Measurements from ENCODE around the gene BIVM. TPM values are rescaled to one million over a fixed set of nuclear protein-coding genes. Genes with fewer than 3 reads are reported as not detected.
A peak's percentile ranks its signal among the peaks of the same experiment; 100 is the strongest.

The BIVM gene
- polyA plus RNA-seq, 3 donors from 2014 or later = 13.3 to 20.1 (median 13.6) TPM

- Mint-ChIP-seq H3K9me3 (no peaks in the 10 kb centered on the region), H3K36me3 (peaks cover 16 to 74% (median 50%) of the 10 kb centered on the region in 3 donors), H3K27ac (peak overlapping the region in 1 of 6 donors; percentile 35), H3K4me1 (peaks cover 23 to 50% of the 10 kb centered on the region in 2 donors), H3K27me3 (ENCODE audit: low read depth in 3 of 3) (peaks cover 0 to 3% (median 0%) of the 10 kb centered on the region in 3 donors), H3K4me3 (no peak overlapping the region)
- DNase-seq = no peak
Observed at GRCh38 chr13:102863590-102863989, 64.7 kb downstream of the BIVM start.

DNA sequence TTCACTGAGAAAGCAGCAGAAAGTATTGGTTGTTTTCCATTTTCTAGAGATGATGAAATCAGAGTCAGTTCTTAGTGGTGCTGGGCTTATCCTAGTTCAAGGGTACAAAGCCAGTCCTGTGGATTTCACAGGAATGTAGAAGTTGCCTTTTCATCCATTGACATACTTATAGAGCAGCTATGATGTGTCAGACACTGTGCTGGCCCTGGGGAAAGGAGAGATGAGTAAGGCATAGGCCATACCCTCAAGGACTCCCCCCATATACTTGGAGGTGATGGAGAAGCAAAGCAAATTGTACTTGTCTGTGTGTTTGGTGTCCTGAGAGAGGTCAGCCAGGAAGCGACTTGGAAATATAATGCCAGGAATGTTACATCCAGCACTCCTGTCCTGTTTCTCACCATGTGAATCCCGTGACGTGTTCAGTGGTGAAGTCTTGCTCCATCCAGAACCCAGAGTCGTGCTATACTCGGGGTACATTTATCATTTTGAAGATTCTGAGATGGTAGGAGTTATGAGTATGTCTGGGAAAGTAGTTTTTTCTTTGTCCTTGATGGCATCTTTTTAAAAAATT is 69.5 kb downstream of the BIVM start:
- H3K4me3 Mint-ChIP-seq = no peak overlapping the region
- peaks cover 32 to 42% of the 10 kb centered on the region in 2 donors for H3K4me1 Mint-ChIP-seq
- DNase-seq = no peak
- H3K9me3 Mint-ChIP-seq = no peaks in the 10 kb centered on the region
- peaks cover 12 to 54% (median 39%) of the 10 kb centered on the region in 3 donors for H3K36me3 Mint-ChIP-seq
- H3K27ac Mint-ChIP-seq = peak overlapping the region in 2 of 6 donors; percentile 20 to 43
- peaks cover 0 to 3% (median 0%) of the 10 kb centered on the region in 3 donors for H3K27me3 Mint-ChIP-seq (ENCODE audit: low read depth in 3 of 3)

DNA sequence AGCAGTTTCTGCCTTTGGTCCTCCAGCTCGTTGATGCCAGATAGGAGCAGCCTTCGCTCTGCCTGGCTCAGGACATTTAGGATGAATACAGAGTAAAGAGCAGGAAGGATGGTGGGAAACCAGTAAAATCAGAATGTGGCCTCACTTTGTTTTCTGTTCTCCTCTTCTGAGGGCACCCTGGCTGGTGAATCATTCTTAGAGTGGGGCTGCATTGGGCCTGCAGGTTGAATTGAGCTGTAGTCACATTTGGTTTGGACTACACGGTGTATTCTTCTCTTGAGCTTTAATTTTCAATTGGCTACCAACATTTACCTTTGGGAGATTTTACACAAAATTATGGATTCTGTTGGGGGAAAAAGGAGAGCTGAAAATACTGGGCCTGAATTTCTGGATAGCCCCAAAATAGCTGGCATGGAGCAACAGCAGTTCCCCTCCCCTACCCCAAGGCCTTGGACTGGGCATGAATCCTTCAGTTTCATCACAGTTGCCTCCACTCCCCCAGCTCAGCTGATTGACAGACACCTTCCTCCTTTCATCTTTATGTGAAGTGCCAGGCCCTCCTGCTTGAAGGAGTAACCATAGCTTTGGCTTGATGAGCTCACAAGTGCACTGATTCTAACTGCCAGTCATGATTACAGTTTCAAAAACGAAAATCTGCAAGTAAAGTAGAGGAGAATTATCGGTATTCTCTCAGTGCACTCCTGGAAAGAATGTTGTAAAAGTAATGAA is 71.2 kb downstream of the BIVM start:
- Mint-ChIP-seq H3K36me3 (peaks cover 12 to 49% (median 34%) of the 10 kb centered on the region in 3 donors), H3K27me3 (ENCODE audit: low read depth in 3 of 3) (peaks cover 0 to 3% (median 0%) of the 10 kb centered on the region in 3 donors), H3K27ac (peak overlapping the region in 5 of 6 donors; percentile 19 to 82 (median 73)), H3K4me1 (peaks cover 18 to 29% of the 10 kb centered on the region in 2 donors), H3K9me3 (no peaks in the 10 kb centered on the region), H3K4me3 (no peak overlapping the region)
- no peak for DNase-seq

DNA sequence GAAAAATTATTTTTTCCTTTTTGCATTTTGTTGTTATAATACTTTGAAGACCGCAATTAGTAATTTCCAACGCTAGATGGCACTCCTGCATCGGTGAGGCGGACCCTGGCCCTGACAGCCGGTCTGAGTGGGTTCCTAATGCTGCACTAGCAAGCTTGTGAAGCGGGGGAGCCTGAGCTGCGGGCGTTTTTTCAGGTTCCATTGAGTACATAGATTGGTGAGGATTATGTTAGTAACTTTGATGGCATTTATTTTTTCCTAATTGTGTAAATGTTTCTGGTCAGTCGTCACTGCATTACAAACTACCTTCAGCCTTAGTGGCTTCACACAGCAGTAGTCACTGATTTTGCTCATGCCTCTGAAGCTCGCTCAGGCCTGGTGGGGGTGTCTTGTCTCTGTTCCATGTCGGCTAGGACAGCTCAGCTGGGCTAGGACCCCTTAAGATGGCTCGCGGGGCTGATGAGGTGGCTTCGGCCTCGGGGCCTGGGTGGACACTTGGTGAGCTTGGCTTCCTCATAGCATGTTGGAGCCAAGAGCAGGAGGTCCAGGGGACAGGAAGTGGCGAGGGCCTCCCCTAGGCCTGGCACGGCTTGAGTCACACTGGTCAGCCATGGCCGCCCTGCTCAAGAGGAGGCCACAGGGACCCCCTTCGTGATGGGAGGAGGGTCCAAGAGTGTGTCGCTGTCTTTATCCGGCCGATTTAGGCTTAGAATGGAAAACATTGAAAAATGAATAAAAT is 71.9 kb downstream of the BIVM start:
- DNase-seq = peak; percentile 23 to 37 (median 34)
- Mint-ChIP-seq H3K27me3 (ENCODE audit: low read depth in 3 of 3) (peaks cover 0 to 3% (median 0%) of the 10 kb centered on the region in 3 donors), H3K4me1 (peaks cover 14 to 23% of the 10 kb centered on the region in 2 donors), H3K36me3 (peaks cover 13 to 50% (median 36%) of the 10 kb centered on the region in 3 donors), H3K9me3 (no peaks in the 10 kb centered on the region), H3K27ac (peak overlapping the region in 5 of 6 donors; percentile 46 to 82 (median 73)), H3K4me3 (no peak overlapping the region)

DNA sequence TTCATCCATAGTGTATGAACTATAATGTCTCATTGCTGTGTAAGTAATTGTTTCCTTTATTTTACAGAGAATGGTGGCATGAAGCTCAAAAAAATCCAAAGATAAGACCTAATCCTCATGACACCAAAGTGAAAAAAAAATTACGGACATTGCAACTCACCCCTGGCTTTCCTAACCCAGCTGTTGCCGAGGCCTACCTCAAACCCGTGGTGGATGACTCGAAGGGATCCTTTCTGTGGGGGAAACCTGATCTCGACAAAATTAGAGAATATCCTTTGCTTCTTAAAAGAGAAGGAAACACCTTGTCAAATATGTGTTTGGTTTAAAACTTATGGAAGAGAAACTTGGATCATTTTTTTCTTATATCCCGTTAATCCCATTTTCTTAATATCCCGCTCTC is 73.2 kb downstream of the BIVM start:
- Mint-ChIP-seq H3K4me3 (no peak overlapping the region), H3K9me3 (no peaks in the 10 kb centered on the region), H3K4me1 (peaks cover 14 to 22% of the 10 kb centered on the region in 2 donors), H3K27me3 (ENCODE audit: low read depth in 3 of 3) (peaks cover 0 to under 1% (median 0%) of the 10 kb centered on the region in 3 donors), H3K36me3 (peaks cover 17 to 49% (median 39%) of the 10 kb centered on the region in 3 donors), H3K27ac (peak overlapping the region in 2 of 6 donors; percentile 2 to 24)
- no peak for DNase-seq

- Mint-ChIP-seq H3K27ac (peak overlapping the region in 4 of 6 donors; percentile 9 to 80 (median 44)), H3K4me1 (peaks cover 14 to 22% of the 10 kb centered on the region in 2 donors), H3K36me3 (peaks cover 15 to 49% (median 35%) of the 10 kb centered on the region in 3 donors), H3K4me3 (no peak overlapping the region), H3K9me3 (no peaks in the 10 kb centered on the region), H3K27me3 (ENCODE audit: low read depth in 3 of 3) (no peaks in the 10 kb centered on the region)
- no peak for DNase-seq
Observed at GRCh38 chr13:102872531-102872930, 73.6 kb downstream of the BIVM start.

DNA sequence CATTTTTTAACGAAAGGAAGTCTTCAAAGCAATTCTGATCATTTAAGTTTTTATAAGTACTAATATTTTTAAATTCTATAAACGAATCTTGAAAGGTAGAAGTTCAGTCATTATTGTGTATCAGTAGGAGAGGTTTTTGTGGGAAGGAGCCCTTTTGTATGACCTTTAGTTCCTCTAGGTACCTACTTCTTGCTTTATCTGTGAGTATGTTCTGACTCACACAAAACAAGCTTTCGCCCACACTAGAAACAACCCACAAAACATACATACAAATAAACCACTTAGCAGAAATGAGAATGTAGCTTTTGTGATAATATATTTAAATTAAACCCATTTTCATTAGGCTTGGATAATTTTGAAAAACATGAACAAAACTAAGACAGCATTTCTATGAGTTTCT is 74.7 kb downstream of the BIVM start:
- peaks cover 14 to 22% of the 10 kb centered on the region in 2 donors for H3K4me1 Mint-ChIP-seq
- peak overlapping the region in 1 of 6 donors; percentile 42 for H3K27ac Mint-ChIP-seq
- H3K4me3 Mint-ChIP-seq = no peak overlapping the region
- no peaks in the 10 kb centered on the region for H3K9me3 Mint-ChIP-seq
- DNase-seq = no peak
- peaks cover 9 to 51% (median 29%) of the 10 kb centered on the region in 3 donors for H3K36me3 Mint-ChIP-seq
- H3K27me3 Mint-ChIP-seq (ENCODE audit: low read depth in 3 of 3) = no peaks in the 10 kb centered on the region

GRCh38 chr13:102875256-102875655 is 76.3 kb downstream of the BIVM start:
- Mint-ChIP-seq H3K27me3 (ENCODE audit: low read depth in 3 of 3) (no peaks in the 10 kb centered on the region), H3K9me3 (no peaks in the 10 kb centered on the region), H3K4me1 (peaks cover 9 to 20% of the 10 kb centered on the region in 2 donors), H3K36me3 (peaks cover 9 to 46% (median 28%) of the 10 kb centered on the region in 3 donors), H3K4me3 (no peak overlapping the region), H3K27ac (no peak overlapping the region)
- DNase-seq = no peak

DNA sequence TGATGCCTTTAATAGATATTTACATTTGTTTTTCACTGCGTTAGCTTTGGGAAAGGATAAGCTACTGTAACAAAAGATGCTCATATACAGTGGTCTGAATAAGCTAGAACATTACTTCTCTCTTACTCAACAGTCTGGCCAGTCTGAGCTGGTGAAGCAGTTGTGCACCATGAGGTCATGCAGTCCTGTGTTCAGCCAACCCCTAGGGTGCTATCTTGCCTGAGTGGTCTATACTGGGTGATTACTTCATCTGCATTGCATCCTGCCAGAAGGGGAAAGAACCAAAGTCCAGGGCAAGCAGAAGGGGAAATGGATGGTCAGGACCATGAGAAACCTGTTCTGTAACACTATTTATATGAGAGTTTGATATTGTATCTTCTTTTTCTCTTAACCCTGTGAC is 78.4 kb downstream of the BIVM start:
- H3K27me3 Mint-ChIP-seq (ENCODE audit: low read depth in 3 of 3) = no peaks in the 10 kb centered on the region
- no peaks in the 10 kb centered on the region for H3K9me3 Mint-ChIP-seq
- H3K27ac Mint-ChIP-seq = peak overlapping the region in 1 of 6 donors; percentile 20
- H3K36me3 Mint-ChIP-seq = peaks cover 9 to 38% (median 22%) of the 10 kb centered on the region in 3 donors
- no peak overlapping the region for H3K4me3 Mint-ChIP-seq
- peaks cover 2 to 9% of the 10 kb centered on the region in 2 donors for H3K4me1 Mint-ChIP-seq
- no peak for DNase-seq

GRCh38 chr13:102878481-102878880 is 79.6 kb downstream of the BIVM start:
- peaks cover 11 to 40% (median 19%) of the 10 kb centered on the region in 3 donors for H3K36me3 Mint-ChIP-seq

DNA sequence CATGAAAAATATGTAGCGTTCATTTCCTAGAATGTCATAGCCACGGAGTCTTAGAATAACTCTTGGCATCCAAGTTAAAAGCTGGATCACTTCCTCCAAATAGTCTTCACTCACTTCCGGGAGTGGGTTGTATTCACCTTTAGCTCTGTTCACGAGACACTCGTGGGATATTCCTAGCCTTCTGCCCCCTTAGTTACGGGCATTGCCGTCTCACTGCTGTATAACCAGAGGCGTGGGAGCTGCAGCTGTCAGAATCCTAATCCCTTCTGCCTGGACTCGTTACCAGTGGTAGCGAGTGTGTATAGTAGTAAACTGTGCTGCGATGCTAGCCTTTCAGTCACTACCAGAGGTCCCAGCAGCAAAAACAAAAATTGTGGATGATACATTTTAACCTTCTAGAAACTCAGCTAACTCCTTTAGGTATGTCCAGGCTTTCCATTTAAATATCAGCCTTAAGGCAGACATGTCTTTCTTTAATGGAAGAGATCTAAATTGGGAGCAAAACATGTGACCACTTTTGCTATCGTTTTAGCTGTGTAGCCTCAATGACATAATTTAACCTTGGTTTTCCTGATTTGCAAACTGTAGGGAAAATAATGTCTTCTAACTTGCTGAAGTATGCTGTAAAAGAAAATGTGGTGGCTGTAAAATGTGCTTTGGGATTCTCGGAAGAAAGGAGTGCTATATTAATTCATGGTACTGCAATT is 81.0 kb downstream of the BIVM start:
- Mint-ChIP-seq H3K27me3 (ENCODE audit: low read depth in 3 of 3) (no peaks in the 10 kb centered on the region), H3K4me3 (no peak overlapping the region), H3K4me1 (peaks cover 0 to 2% of the 10 kb centered on the region in 2 donors), H3K27ac (peak overlapping the region in 1 of 6 donors; percentile 63), H3K36me3 (peaks cover 12 to 39% (median 17%) of the 10 kb centered on the region in 3 donors), H3K9me3 (no peaks in the 10 kb centered on the region)
- no peak for DNase-seq

More at GRCh38 chr13:102878481-102878880, 79.6 kb downstream of the BIVM start:
- peaks cover 0 to 5% of the 10 kb centered on the region in 2 donors for H3K4me1 Mint-ChIP-seq
- DNase-seq = no peak
- H3K27ac Mint-ChIP-seq = peak overlapping the region in 1 of 6 donors; percentile 13
- no peaks in the 10 kb centered on the region for H3K9me3 Mint-ChIP-seq
- H3K4me3 Mint-ChIP-seq = no peak overlapping the region
- H3K27me3 Mint-ChIP-seq (ENCODE audit: low read depth in 3 of 3) = no peaks in the 10 kb centered on the region

GRCh38 chr13:102881819-102882686 is 83.1 kb downstream of the BIVM start:
- Mint-ChIP-seq H3K9me3 (no peaks in the 10 kb centered on the region), H3K27ac (no peak overlapping the region), H3K36me3 (peaks cover under 1 to 20% (median 3%) of the 10 kb centered on the region in 3 donors), H3K27me3 (ENCODE audit: low read depth in 3 of 3) (no peaks in the 10 kb centered on the region), H3K4me1 (no peaks in the 10 kb centered on the region), H3K4me3 (no peak overlapping the region)
- no peak for DNase-seq

Data from immature natural killer cell (primary cell).